Measurements from ENCODE around the gene DNAJC11. TPM values are rescaled to one million over a fixed set of nuclear protein-coding genes. Genes with fewer than 3 reads are reported as not detected.

Gene DNAJC11
- 20.4 and 25.7 TPM in 2 replicates for total RNA-seq

GRCh38 chr1:6701437-6702153 is at the start of gene DNAJC11:
DNAJC11 (minus strand) TSS chr1:6701816; CDS start chr1:6701800, 16 bp downstream.

GRCh38 chr1:6624710-6625583 is 76.7 kb downstream of the DNAJC11 start, which contains the start of gene THAP3:
THAP3 (plus strand) TSS chr1:6624868; CDS start chr1:6625219, 351 bp downstream.

GRCh38 chr1:6613361-6614018 is 88.1 kb downstream of the DNAJC11 start, which contains the start of gene PHF13:
PHF13 (plus strand) TSS chr1:6613731; CDS start chr1:6614067, 336 bp downstream.

GRCh38 chr1:6602669-6603237 is 98.9 kb downstream of the DNAJC11 start, which contains the start of gene KLHL21:
KLHL21 (minus strand) TSS chr1:6602869; CDS start chr1:6602817, 52 bp downstream.

Other genes starting within 250 kb of the DNAJC11 start
- 0.26 and 7.8 TPM in 2 replicates for gene TNFRSF25, start 235.6 kb downstream of the DNAJC11 start, total RNA-seq
- 5.3 and 15.7 TPM in 2 replicates for gene PLEKHG5, start 210.1 kb downstream of the DNAJC11 start, total RNA-seq
- 13.2 and 18.0 TPM in 2 replicates for gene NOL9, start 147.3 kb downstream of the DNAJC11 start, total RNA-seq
- gene TAS1R1, start 146.5 kb downstream of the DNAJC11 start, total RNA-seq: not detected in 2 replicates
- gene ZBTB48, start 121.8 kb downstream of the DNAJC11 start, total RNA-seq: 9.6 and 16.4 TPM in 2 replicates
- 32.7 and 35.9 TPM in 2 replicates for gene KLHL21, start 98.9 kb downstream of the DNAJC11 start, total RNA-seq
- gene PHF13, start 88.1 kb downstream of the DNAJC11 start, total RNA-seq: 12.4 and 19.4 TPM in 2 replicates
- gene THAP3, start 76.9 kb downstream of the DNAJC11 start, total RNA-seq: 22.4 and 36.2 TPM in 2 replicates
- 71.0 and 138 TPM in 2 replicates for gene CAMTA1, start 83.6 kb upstream of the DNAJC11 start, total RNA-seq